Mesenchymal stem cell (in vitro differentiated cells and primary cell): ENCODE measurements around the gene PARD3.
A peak's percentile ranks its signal among the peaks of the same experiment; 100 is the strongest.

Source experiments
- DNase-seq: peaks from one replicate; pipeline ENCODE4 v3.0.0-alpha.2; 2013
- H2AFZ ChIP-seq: one replicate; pipeline ENCODE4 v1.6.1; 2013; ENCODE audit warnings: low read depth, mild to moderate bottlenecking, control low read depth, inconsistent platforms, low read length, moderate library complexity
- H2AK5ac ChIP-seq: 2 replicates; pipeline ENCODE4 v1.6.1; 2013; ENCODE audit warnings: low read length, moderate library complexity, mild to moderate bottlenecking, inconsistent platforms; ENCODE audit not compliant: severe bottlenecking
- H2BK120ac ChIP-seq: one replicate; pipeline ENCODE4 v1.6.1; 2013; ENCODE audit warnings: low read depth, mild to moderate bottlenecking, inconsistent platforms, low read length, moderate library complexity
- H2BK12ac ChIP-seq, 2 experiments: one replicate each; pipeline ENCODE4 v1.6.1; 2013; ENCODE audit warnings: inconsistent platforms in 2 of 2, low read length in 2 of 2, mild to moderate bottlenecking in 2 of 2, moderate library complexity in 2 of 2, control low read depth in 1 of 2
- H2BK15ac ChIP-seq: one replicate; pipeline ENCODE4 v1.6.1; 2013; ENCODE audit warnings: mild to moderate bottlenecking, low read depth, inconsistent platforms; ENCODE audit not compliant: poor library complexity, severe bottlenecking
- H2BK5ac ChIP-seq: 2 replicates; pipeline ENCODE4 v1.6.1; 2013; ENCODE audit warnings: low read depth, mild to moderate bottlenecking, low read length, control low read depth, inconsistent platforms; ENCODE audit not compliant: poor library complexity, severe bottlenecking
- H3K14ac ChIP-seq, 2 experiments: one replicate each; pipeline ENCODE4 v1.6.1; 2013; ENCODE audit warnings: inconsistent platforms in 2 of 2, low read length in 2 of 2, control low read depth in 1 of 2, mild to moderate bottlenecking in 1 of 2, moderate library complexity in 1 of 2
- H3K18ac ChIP-seq, 2 experiments: one replicate each; pipeline ENCODE4 v1.6.1; 2013; ENCODE audit warnings: inconsistent platforms in 2 of 2, low read length in 2 of 2, control low read depth in 1 of 2, low read depth in 1 of 2, mild to moderate bottlenecking in 1 of 2
- H3K23ac ChIP-seq, 2 experiments: one replicate each; pipeline ENCODE4 v1.6.1; 2013; ENCODE audit warnings: inconsistent platforms in 2 of 2, low read length in 2 of 2, mild to moderate bottlenecking in 2 of 2, moderate library complexity in 2 of 2, control low read depth in 1 of 2
- H3K27ac ChIP-seq: 2 replicates; pipeline ENCODE4 v1.5.1; 2013; ENCODE audit warnings: mild to moderate bottlenecking, moderate library complexity, low read length, control low read depth, inconsistent platforms; ENCODE audit not compliant: poor library complexity, severe bottlenecking
- H3K27me3 ChIP-seq, 2 experiments: 2 replicates each; pipeline versions ENCODE4 v1.6.1 to v1.7.0; 2013; ENCODE audit warnings: low read length in 2 of 2, mild to moderate bottlenecking in 2 of 2, moderate library complexity in 2 of 2, control low read depth in 1 of 2, inconsistent platforms in 1 of 2; ENCODE audit not compliant: control insufficient read depth in 1 of 2, insufficient read depth in 1 of 2
- H3K36me3 ChIP-seq, 2 experiments: 2 replicates each; pipeline versions ENCODE4 v1.6.1 to v1.7.0; 2013; ENCODE audit warnings: low read length in 2 of 2, control low read depth in 1 of 2, inconsistent platforms in 1 of 2, low read depth in 1 of 2, mild to moderate bottlenecking in 1 of 2; ENCODE audit not compliant: insufficient read depth in 2 of 2, control insufficient read depth in 1 of 2
- H3K4ac ChIP-seq, 2 experiments: one replicate each; pipeline ENCODE4 v1.6.1; 2013; ENCODE audit warnings: inconsistent platforms in 2 of 2, low read length in 2 of 2, mild to moderate bottlenecking in 2 of 2, moderate library complexity in 2 of 2, control low read depth in 1 of 2, low read depth in 1 of 2
- H3K4me1 ChIP-seq: 2 replicates; pipeline ENCODE4 v1.6.1; 2013; ENCODE audit warnings: low read depth, low read length, control low read depth; ENCODE audit not compliant: control insufficient read depth, insufficient read depth
- H3K4me2 ChIP-seq: 2 replicates; pipeline ENCODE4 v1.6.1; 2013; ENCODE audit warnings: low read length, mild to moderate bottlenecking, inconsistent platforms; ENCODE audit not compliant: poor library complexity, severe bottlenecking
- H3K4me3 ChIP-seq, 2 experiments: 2 replicates each; pipeline versions ENCODE4 v1.5.1 to v1.7.0; 2013; ENCODE audit warnings: low read length in 2 of 2, mild to moderate bottlenecking in 2 of 2, control low read depth in 1 of 2, low read depth in 1 of 2; ENCODE audit not compliant: insufficient read depth in 1 of 2
- H3K79me1 ChIP-seq: replicated peaks from 2 replicates; pipeline ENCODE4 v1.6.1; 2013; ENCODE audit warnings: mild to moderate bottlenecking, control low read depth, low read length, inconsistent platforms; ENCODE audit not compliant: poor library complexity, severe bottlenecking
- H3K9ac ChIP-seq: 2 replicates; pipeline ENCODE4 v1.7.0; 2013; ENCODE audit warnings: mild to moderate bottlenecking, low read length, moderate library complexity
- H3K9me3 ChIP-seq: 2 replicates; pipeline ENCODE4 v1.7.0; 2013; ENCODE audit warnings: mild to moderate bottlenecking, low read length; ENCODE audit not compliant: control insufficient read depth
- H4K8ac ChIP-seq: one replicate; pipeline ENCODE4 v1.6.1; 2013; ENCODE audit warnings: inconsistent platforms, mild to moderate bottlenecking, low read length, moderate library complexity
- H4K91ac ChIP-seq: one replicate; pipeline ENCODE4 v1.6.1; 2013; ENCODE audit warnings: mild to moderate bottlenecking, low read length, inconsistent platforms
- WGBS: methylation state at CpG from one replicate; pipeline ENCODE4 v1.1.7; 2013; ENCODE audit warnings: mixed read lengths; 5-methylcytosine and 5-hydroxymethylcytosine counted together

PARD3 gene

DNA sequence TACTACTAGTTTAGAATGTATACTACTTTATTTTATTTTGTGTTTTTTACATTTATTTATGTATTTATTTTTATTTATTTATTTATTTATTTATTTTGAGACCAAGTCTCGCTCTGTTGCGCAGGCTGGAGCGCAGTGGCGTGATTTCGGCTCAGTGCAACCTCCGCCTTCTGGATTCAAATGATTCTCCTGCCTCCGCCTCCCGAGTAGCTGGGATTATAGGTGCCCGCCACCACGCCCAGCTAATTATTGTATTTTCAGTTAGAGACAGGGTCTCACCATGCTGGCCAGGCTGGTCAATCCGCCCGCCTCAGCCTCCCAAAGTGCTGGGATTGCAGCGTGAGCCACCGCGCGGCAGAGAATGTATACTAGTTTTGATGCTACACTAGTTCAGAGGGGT is 2.0 kb upstream of the PARD3 start:
- Histone ChIP-seq H4K91ac (no peak overlapping the region), H4K8ac (no peak overlapping the region)
- WGBS, result 95% methylated on average over 16 of the region's 16 CpGs

DNA sequence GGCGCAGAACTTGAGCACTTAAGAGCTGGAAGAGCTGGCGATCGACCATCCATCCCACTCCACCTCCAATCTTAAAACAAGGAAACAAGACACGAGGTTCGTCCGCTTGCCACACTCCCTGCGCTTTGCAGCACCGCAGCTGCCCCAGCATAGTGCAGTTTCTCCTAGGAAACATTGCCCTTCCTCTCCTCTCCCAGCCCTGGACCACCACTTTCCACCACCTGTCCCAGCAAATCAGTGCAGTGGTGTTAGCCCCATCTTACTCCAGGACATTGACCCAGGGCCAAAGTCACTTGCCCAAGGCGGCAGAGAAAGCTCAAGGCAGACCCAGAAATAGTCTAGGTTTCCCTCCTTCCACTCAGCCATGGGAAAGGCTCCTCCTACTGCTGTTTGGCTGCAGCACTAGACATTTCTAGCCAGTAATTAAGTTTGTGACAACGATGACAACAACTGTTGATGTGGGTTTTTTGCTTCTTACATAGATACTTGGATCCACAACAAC is 1.5 kb upstream of the PARD3 start:
- no peak overlapping the region for H3K18ac ChIP-seq
- no peak overlapping the region for H3K4ac ChIP-seq
- H3K27ac ChIP-seq, result no peak overlapping the region
- H4K8ac ChIP-seq, result no peak overlapping the region
- H2AK5ac ChIP-seq, result no peak overlapping the region
- H3K9ac ChIP-seq, result peak overlapping the region; percentile 19
- peak overlapping the region; percentile 90 for H3K4me2 ChIP-seq
- H3K14ac ChIP-seq, result no peak overlapping the region
- peaks cover 2% of the 10 kb centered on the region for H3K79me1 ChIP-seq
- DNase-seq, result peak; percentile 67
- peaks cover 12% of the 10 kb centered on the region for H3K4me1 ChIP-seq
- H2BK120ac ChIP-seq, result no peak overlapping the region
- no peaks in the 10 kb centered on the region for H3K9me3 ChIP-seq
- no peak overlapping the region for H2BK12ac ChIP-seq
- no peak overlapping the region for H4K91ac ChIP-seq
- H2BK5ac ChIP-seq, result no peak overlapping the region
- 5% methylated on average over 8 of the region's 10 CpGs for WGBS
- no peak overlapping the region for H3K23ac ChIP-seq
- H2AFZ ChIP-seq, result no peak overlapping the region
- peak overlapping the region in 1 of 2 experiments; percentile 80 for H3K4me3 ChIP-seq
- no peaks in the 10 kb centered on the region for H3K36me3 ChIP-seq
- H3K27me3 ChIP-seq, result no peaks in the 10 kb centered on the region
- no peak overlapping the region for H2BK15ac ChIP-seq

More for the DNA sequence above, 2.0 kb upstream of the PARD3 start:
- no peak overlapping the region for H3K14ac ChIP-seq
- peaks cover 0 to 1% of the 10 kb centered on the region in 2 experiments for H3K27me3 ChIP-seq
- no peak overlapping the region for H3K4me2 ChIP-seq
- no peak overlapping the region for H3K23ac ChIP-seq
- no peak overlapping the region for H2AFZ ChIP-seq
- no peak overlapping the region for H3K9ac ChIP-seq
- H2BK15ac ChIP-seq, result no peak overlapping the region
- H3K36me3 ChIP-seq, result no peaks in the 10 kb centered on the region
- peaks cover 2% of the 10 kb centered on the region for H3K79me1 ChIP-seq
- no peak overlapping the region for H3K27ac ChIP-seq
- no peak overlapping the region for H2AK5ac ChIP-seq
- H3K4me1 ChIP-seq, result peaks cover 10% of the 10 kb centered on the region
- no peak overlapping the region for H3K18ac ChIP-seq
- no peak for DNase-seq
- H2BK12ac ChIP-seq, result no peak overlapping the region
- H2BK120ac ChIP-seq, result no peak overlapping the region
- no peak overlapping the region for H3K4me3 ChIP-seq
- H2BK5ac ChIP-seq, result no peak overlapping the region
- no peak overlapping the region for H3K4ac ChIP-seq
- no peaks in the 10 kb centered on the region for H3K9me3 ChIP-seq

DNA sequence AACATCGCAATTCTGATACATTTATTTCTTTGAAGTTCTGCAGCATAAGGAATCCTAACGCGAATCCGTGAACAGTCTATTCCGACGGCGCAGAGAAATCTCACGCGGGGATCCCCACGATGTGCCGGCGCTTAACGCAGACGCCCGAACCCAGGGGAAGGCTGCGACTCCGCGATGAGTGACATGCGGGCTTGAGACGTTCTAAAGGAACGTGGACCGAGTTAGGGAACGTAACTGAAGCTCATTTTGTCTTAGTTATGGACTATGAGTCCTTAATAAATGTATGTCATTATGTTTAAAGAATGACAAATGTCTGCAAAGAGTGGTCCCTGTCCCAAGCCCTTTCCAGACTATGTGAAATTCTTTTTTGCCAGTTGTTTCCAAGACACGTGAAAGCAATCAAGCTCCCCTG is 995 bp upstream of the PARD3 start:
- no peak overlapping the region for H3K23ac ChIP-seq
- peaks cover 15% of the 10 kb centered on the region for H3K4me1 ChIP-seq
- H3K79me1 ChIP-seq, result peaks cover 2% of the 10 kb centered on the region
- H4K91ac ChIP-seq, result no peak overlapping the region
- 2% methylated on average over 24 of the region's 24 CpGs for WGBS
- H3K4ac ChIP-seq, result no peak overlapping the region
- no peak overlapping the region for H2BK12ac ChIP-seq
- no peaks in the 10 kb centered on the region for H3K36me3 ChIP-seq
- no peak overlapping the region for H3K18ac ChIP-seq
- peak overlapping the region; percentile 50 for H3K9ac ChIP-seq
- no peaks in the 10 kb centered on the region for H3K9me3 ChIP-seq
- peak; percentile 54 for DNase-seq
- no peak overlapping the region for H2AK5ac ChIP-seq
- peak overlapping the region; percentile 90 for H3K4me2 ChIP-seq
- H3K27ac ChIP-seq, result peak overlapping the region; percentile 81
- H2AFZ ChIP-seq, result no peak overlapping the region
- peak overlapping the region; percentile 80 to 92 for H3K4me3 ChIP-seq
- no peak overlapping the region for H3K14ac ChIP-seq
- no peak overlapping the region for H2BK5ac ChIP-seq
- no peak overlapping the region for H2BK15ac ChIP-seq
- H2BK120ac ChIP-seq, result no peak overlapping the region
- H4K8ac ChIP-seq, result peak overlapping the region; percentile 30
- H3K27me3 ChIP-seq, result no peaks in the 10 kb centered on the region

DNA sequence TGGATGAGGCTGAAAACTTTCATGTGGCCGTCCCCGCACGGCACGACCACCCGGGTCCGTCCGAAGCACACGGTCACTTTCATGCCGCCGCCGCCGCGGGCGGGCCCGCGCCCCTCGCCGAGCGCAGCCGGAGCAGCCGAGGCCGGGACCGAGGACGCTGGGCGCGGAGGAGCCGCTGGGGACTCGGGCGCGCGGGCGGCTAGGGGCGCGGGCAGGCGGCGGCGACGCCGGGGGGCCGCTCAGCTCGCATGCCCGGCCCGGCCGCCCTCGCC is 247 bp downstream of the PARD3 start:
- peak overlapping the region; percentile 82 for H4K8ac ChIP-seq
- peaks cover 19% of the 10 kb centered on the region for H3K4me1 ChIP-seq
- H3K23ac ChIP-seq, result peak overlapping the region in 1 of 2 experiments; percentile 96
- peak overlapping the region; percentile 89 for H3K9ac ChIP-seq
- no peaks in the 10 kb centered on the region for H3K27me3 ChIP-seq
- no peaks in the 10 kb centered on the region for H3K36me3 ChIP-seq
- H4K91ac ChIP-seq, result peak overlapping the region; percentile 92
- peak overlapping the region; percentile 15 for H3K4me2 ChIP-seq
- WGBS, result 0% methylated on average over 21 of the region's 45 CpGs
- peak overlapping the region; percentile 93 for H2BK15ac ChIP-seq
- peak overlapping the region; percentile 85 for H2BK5ac ChIP-seq
- H3K27ac ChIP-seq, result peak overlapping the region; percentile 68
- H3K4me3 ChIP-seq, result peak overlapping the region; percentile 84 to 92
- no peak overlapping the region for H2AK5ac ChIP-seq
- peak overlapping the region; percentile 47 for H2AFZ ChIP-seq
- peak overlapping the region; percentile 94 for H2BK120ac ChIP-seq
- peak overlapping the region in 1 of 2 experiments; percentile 98 for H3K14ac ChIP-seq
- peak overlapping the region; percentile 95 to 98 for H3K18ac ChIP-seq
- H3K9me3 ChIP-seq, result no peaks in the 10 kb centered on the region
- DNase-seq, result no peak
- peak overlapping the region in 1 of 2 experiments; percentile 81 for H2BK12ac ChIP-seq
- H3K79me1 ChIP-seq, result peaks cover 2% of the 10 kb centered on the region
- peak overlapping the region; percentile 87 to 92 for H3K4ac ChIP-seq
